A549 treated with CpdA at 1 μM for 4 hours (cell line): ENCODE data around the gene UBAP2L. TPM values are rescaled to one million over a fixed set of nuclear protein-coding genes. Genes with fewer than 3 reads are reported as not detected.

Experiments used
- total RNA-seq: library from RNA; stranded (reverse); fragments of 200-300 nt; extraction: Qiagen RNA extraction; gene quantifications from 5 replicates; pipeline ENCODE4 v1.2.3, GENCODE V29; 2022; ENCODE audit warnings: low read depth

Gene UBAP2L
- 112 to 120 TPM (median 115 TPM) in 5 replicates for total RNA-seq

GRCh38 chr1:154220071-154220969, at the start of gene UBAP2L:
Gene UBAP2L, plus strand, starts transcription at chr1:154220955. Its CDS starts 4,169 bp downstream, at chr1:154225124.

GRCh38 chr1:154191990-154192461, 28.7 kb upstream of the UBAP2L start, which contains the start of gene TPM3:
Gene TPM3, minus strand, starts transcription at chr1:154192100. Its CDS starts 82 bp downstream, at chr1:154192018.

GRCh38 chr1:154206196-154206595, 14.6 kb upstream of the UBAP2L start, which contains the start of gene CFAP141:
Gene CFAP141, minus strand, starts transcription at chr1:154206333. Its CDS starts 26 bp downstream, at chr1:154206307.

GRCh38 chr1:154272217-154272998, 51.7 kb downstream of the UBAP2L start, which contains the start of gene HAX1:
Gene HAX1, plus strand, starts transcription at chr1:154272629. Its CDS starts 95 bp downstream, at chr1:154272724.

Other genes starting within 250 kb of the UBAP2L start
- gene JTB, start 243.3 kb upstream of the UBAP2L start, total RNA-seq = 105 to 158 TPM (median 155 TPM) in 5 replicates
- 134 to 160 TPM (median 139 TPM) in 5 replicates for gene RAB13, start 234.6 kb upstream of the UBAP2L start, total RNA-seq
- 4,345 to 7,654 TPM (median 4,612 TPM) in 5 replicates for gene RPS27, start 230.2 kb upstream of the UBAP2L start, total RNA-seq
- not detected in 5 replicates for gene NUP210L, start 65.9 kb upstream of the UBAP2L start, total RNA-seq
- 443 to 631 TPM (median 459 TPM) in 5 replicates for gene TPM3, start 28.9 kb upstream of the UBAP2L start, total RNA-seq
- gene CFAP141, start 14.6 kb upstream of the UBAP2L start, total RNA-seq = not detected in 5 replicates
- 95.2 to 114 TPM (median 101 TPM) in 5 replicates for gene HAX1, start 51.7 kb downstream of the UBAP2L start, total RNA-seq
- gene AQP10, start 100.1 kb downstream of the UBAP2L start, total RNA-seq = not detected in 5 replicates
- gene ATP8B2, start 104.6 kb downstream of the UBAP2L start, total RNA-seq = 22.0 to 38.9 TPM (median 31.0 TPM) in 5 replicates
- gene IL6R, start 184.4 kb downstream of the UBAP2L start, total RNA-seq = 10.1 to 13.8 TPM (median 11.3 TPM) in 5 replicates